Caco-2 (cell line): ENCODE results near the gene ZNF554. TPM values are rescaled to one million over a fixed set of nuclear protein-coding genes. Genes with fewer than 3 reads are reported as not detected.

Experiments
- BruUV-seq: library from RNA; stranded (reverse); fragments of 400-500 nt; replicated peaks from 2 replicates; lab custom pipeline; 2021; lab: Mats Ljungman, UMichigan
- CTCF ChIA-PET: fragments of 300-600 bp; sonication (Branson Sonifier 250); formaldehyde crosslinking; loops from one replicate; lab custom pipeline; 2022; ENCODE audit warnings: antibody characterized with exemption; lab: Charles Lee
- POLR2A ChIA-PET: fragments of 300-600 bp; sonication (Branson Sonifier 250); formaldehyde crosslinking; loops from one replicate; lab custom pipeline; 2022; ENCODE audit warnings: antibody characterized with exemption; lab: Charles Lee
- DNase-seq, 2 experiments: peaks; one replicate each; pipeline versions ENCODE4 v3.0.0 to v3.0.0-alpha.2; 2020 to 2022
- H3K27me3 ChIP-seq: replicated peaks from 2 replicates; pipeline ENCODE4 v1.6.0; 2011; ENCODE audit warnings: low read length; ENCODE audit not compliant: control insufficient read depth, insufficient read depth
- H3K36me3 ChIP-seq: 2 replicates; pipeline ENCODE4 v1.5.1; 2011; ENCODE audit warnings: low read length; ENCODE audit not compliant: control insufficient read depth, insufficient read depth
- H3K4me1 ChIP-seq: fragments of 250-450 bp; sonication (Bioruptor Pico); 2 replicates; pipeline ENCODE4 v1.5.1; 2020; ENCODE audit warnings: mild to moderate bottlenecking
- H3K4me3 ChIP-seq: 2 replicates; pipeline ENCODE4 v1.5.1; 2011; ENCODE audit warnings: low read depth, mild to moderate bottlenecking, control low read depth, low read length
- H3K9me3 ChIP-seq: fragments of 250-450 bp; sonication (Bioruptor Pico); 2 replicates; pipeline ENCODE4 v1.5.1; 2020; ENCODE audit warnings: mild to moderate bottlenecking, moderate library complexity
- H3K27ac Mint-ChIP-seq: one replicate; pipeline ENCODE4 v1.8.0; 2022; ENCODE audit warnings: mixed read lengths; ENCODE audit not compliant: unreplicated experiment
- H3K27me3 Mint-ChIP-seq: one replicate; pipeline ENCODE4 v1.8.0; 2022; ENCODE audit warnings: mixed read lengths; ENCODE audit not compliant: insufficient read depth, unreplicated experiment
- H3K36me3 Mint-ChIP-seq: one replicate; pipeline ENCODE4 v1.8.0; 2022; ENCODE audit warnings: mild to moderate bottlenecking, mixed read lengths; ENCODE audit not compliant: insufficient read depth, unreplicated experiment
- H3K4me1 Mint-ChIP-seq: one replicate; pipeline ENCODE4 v1.8.0; 2022; ENCODE audit warnings: low read depth, mixed read lengths; ENCODE audit not compliant: unreplicated experiment
- H3K4me3 Mint-ChIP-seq: one replicate; pipeline ENCODE4 v1.8.0; 2022; ENCODE audit warnings: mild to moderate bottlenecking, moderate library complexity, mixed read lengths; ENCODE audit not compliant: unreplicated experiment
- H3K9me3 Mint-ChIP-seq: one replicate; pipeline ENCODE4 v1.8.0; 2022; ENCODE audit warnings: mixed read lengths; ENCODE audit not compliant: unreplicated experiment
- intact Hi-C: fragments of 100-400 bp; cut with micrococcal nuclease; formaldehyde crosslinking; loops from one replicate; pipeline ENCODE4 v1.10.0; 2022; ENCODE audit not compliant: unreplicated experiment
- total RNA-seq: library from RNA; stranded (reverse); gene quantifications from 2 replicates; pipeline ENCODE4 v1.2.3, GENCODE V29; 2022
- TF ChIP-seq, protein P1 (sequence below), 2 experiments: fragments of 200-600 bp in 1 of 2; IDR thresholded peaks; 1 replicate in 1 of 2; 2 replicates in 1 of 2; pipeline versions ENCODE4 v1.5.1 to v1.8.0; 2011 to 2022; ENCODE audit warnings: antibody characterized with exemption in 1 of 2, control low read depth in 1 of 2, inconsistent platforms in 1 of 2, low read depth in 1 of 2, low read length in 1 of 2, mild to moderate bottlenecking in 1 of 2, moderate library complexity in 1 of 2; ENCODE audit not compliant: insufficient read depth in 1 of 2, severe bottlenecking in 1 of 2, unreplicated experiment in 1 of 2

ZNF554 gene
- total RNA-seq, 1 experiment from 2014 or later: 3.7 TPM

DNA sequence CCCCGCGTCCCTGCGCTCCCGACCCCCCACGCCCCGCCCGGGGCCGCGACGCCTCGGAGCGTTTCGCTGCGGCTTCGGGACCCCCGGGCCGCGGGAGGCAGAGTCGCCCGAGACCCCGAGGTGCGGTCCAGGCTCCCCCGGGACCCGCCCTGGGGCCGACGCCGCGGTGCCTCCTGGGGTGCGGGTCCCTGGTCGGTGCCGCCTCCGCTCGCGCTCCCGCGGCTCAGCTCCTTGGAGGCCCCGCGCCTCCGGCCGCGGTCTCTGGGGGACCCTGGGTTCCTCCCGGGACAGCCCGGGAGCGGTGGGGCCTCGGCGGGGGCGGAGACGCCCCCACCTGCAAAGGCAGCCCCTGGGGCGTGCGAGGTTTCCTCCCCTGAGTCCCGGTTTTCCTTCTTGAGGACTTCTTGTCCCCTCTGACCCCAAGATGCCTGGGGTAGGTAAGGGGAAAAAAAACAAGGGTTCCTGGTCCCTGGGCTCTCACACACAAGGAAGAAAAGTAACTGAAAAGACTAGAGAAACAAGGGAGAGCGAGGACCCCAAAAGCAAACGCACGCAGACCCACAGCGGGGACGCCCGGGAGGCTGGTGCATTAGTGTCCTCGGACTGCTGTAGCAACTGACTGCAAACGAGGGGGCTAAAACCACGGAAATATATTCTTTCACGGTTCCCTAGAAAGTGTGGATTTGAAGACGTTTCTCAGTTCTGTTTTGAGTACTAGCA, 22.3 kb downstream of the ZNF554 start:
- H3K9me3 Mint-ChIP-seq: no peaks in the 10 kb centered on the region
- H3K4me1 Mint-ChIP-seq: peaks cover 6% of the 10 kb centered on the region
- peak overlapping the region; percentile 79 for H3K4me3 Mint-ChIP-seq
- Histone ChIP-seq H3K36me3 (no peaks in the 10 kb centered on the region), H3K9me3 (peaks cover 13% of the 10 kb centered on the region; the same call in 1 of the 2 replicates), H3K4me1 (no peaks in the 10 kb centered on the region), H3K4me3 (peak overlapping the region; percentile 77), H3K27me3 (no peaks in the 10 kb centered on the region)
- TF ChIP-seq, protein P1, sequence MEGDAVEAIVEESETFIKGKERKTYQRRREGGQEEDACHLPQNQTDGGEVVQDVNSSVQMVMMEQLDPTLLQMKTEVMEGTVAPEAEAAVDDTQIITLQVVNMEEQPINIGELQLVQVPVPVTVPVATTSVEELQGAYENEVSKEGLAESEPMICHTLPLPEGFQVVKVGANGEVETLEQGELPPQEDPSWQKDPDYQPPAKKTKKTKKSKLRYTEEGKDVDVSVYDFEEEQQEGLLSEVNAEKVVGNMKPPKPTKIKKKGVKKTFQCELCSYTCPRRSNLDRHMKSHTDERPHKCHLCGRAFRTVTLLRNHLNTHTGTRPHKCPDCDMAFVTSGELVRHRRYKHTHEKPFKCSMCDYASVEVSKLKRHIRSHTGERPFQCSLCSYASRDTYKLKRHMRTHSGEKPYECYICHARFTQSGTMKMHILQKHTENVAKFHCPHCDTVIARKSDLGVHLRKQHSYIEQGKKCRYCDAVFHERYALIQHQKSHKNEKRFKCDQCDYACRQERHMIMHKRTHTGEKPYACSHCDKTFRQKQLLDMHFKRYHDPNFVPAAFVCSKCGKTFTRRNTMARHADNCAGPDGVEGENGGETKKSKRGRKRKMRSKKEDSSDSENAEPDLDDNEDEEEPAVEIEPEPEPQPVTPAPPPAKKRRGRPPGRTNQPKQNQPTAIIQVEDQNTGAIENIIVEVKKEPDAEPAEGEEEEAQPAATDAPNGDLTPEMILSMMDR (IDR thresholded peaks at IDR 0.05; ENCODE audit: insufficient read depth in 1 of 2, low read depth in 1 of 2, low read length in 1 of 2, severe bottlenecking in 1 of 2, unreplicated experiment in 1 of 2): no peak
- peaks cover 31% of the 10 kb centered on the region for H3K36me3 Mint-ChIP-seq
- no TSS peak for BruUV-seq
- CTCF ChIA-PET: interaction anchor here (0.7 to 1.2 kb wide), 4 partner anchors 18 to 109 kb away, joined by 3 to 10 read pairs (median 6); no protein-coding TSS in a partner anchor
- POLR2A ChIA-PET: interaction anchor here (0.7 to 1.2 kb wide), 2 partner anchors 25 to 1896 kb away, joined by 3 to 7 read pairs; partner anchors contain the start of gene ZNF556
- peak in 1 of 2 experiments; percentile 15 for DNase-seq
- H3K27me3 Mint-ChIP-seq: no peaks in the 10 kb centered on the region
- H3K27ac Mint-ChIP-seq: no peak overlapping the region
- intact Hi-C loops: loop anchor here (1.0 to 2.0 kb wide), 2 partner anchors 23 to 59 kb away; partner anchors contain the start of genes SGTA and ZNF554

DNA sequence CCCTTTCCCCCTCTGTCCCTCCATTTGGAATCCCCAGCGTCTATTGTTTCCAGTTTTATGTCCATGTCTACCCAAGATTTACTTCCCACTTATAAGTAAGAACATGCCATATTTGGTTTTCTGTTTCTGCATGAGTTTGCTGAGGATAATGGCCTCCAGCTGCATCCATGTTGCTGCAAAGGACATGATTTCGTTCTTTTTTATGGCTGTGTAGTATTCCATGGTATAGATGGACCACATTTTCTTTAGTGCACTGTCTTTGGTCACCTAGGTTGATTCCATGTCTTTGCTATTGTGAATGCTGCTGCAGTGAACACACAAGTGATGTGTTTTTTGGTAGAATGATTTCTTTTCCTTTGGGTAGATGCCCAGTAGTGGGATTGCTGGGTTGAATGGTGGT, 25.4 kb downstream of the ZNF554 start:
- H3K27me3 ChIP-seq: no peaks in the 10 kb centered on the region
- Mint-ChIP-seq H3K36me3 (peaks cover 31% of the 10 kb centered on the region), H3K9me3 (peaks cover 4% of the 10 kb centered on the region), H3K27ac (no peak overlapping the region), H3K27me3 (no peaks in the 10 kb centered on the region), H3K4me1 (peaks cover 6% of the 10 kb centered on the region), H3K4me3 (no peak overlapping the region)
- no peak for DNase-seq
- peaks cover 7% of the 10 kb centered on the region; the same call in 1 of the 2 replicates for H3K9me3 ChIP-seq
- CTCF ChIA-PET: no interaction called here
- no peaks in the 10 kb centered on the region for H3K36me3 ChIP-seq
- intact Hi-C loops: no loop called here
- H3K4me1 ChIP-seq: no peaks in the 10 kb centered on the region
- no peak overlapping the region for H3K4me3 ChIP-seq
- POLR2A ChIA-PET: no interaction called here
- no TSS peak for BruUV-seq
- TF ChIP-seq, protein P1 (IDR thresholded peaks at IDR 0.05; ENCODE audit: insufficient read depth in 1 of 2, low read depth in 1 of 2, low read length in 1 of 2, severe bottlenecking in 1 of 2, unreplicated experiment in 1 of 2): no peak

DNA sequence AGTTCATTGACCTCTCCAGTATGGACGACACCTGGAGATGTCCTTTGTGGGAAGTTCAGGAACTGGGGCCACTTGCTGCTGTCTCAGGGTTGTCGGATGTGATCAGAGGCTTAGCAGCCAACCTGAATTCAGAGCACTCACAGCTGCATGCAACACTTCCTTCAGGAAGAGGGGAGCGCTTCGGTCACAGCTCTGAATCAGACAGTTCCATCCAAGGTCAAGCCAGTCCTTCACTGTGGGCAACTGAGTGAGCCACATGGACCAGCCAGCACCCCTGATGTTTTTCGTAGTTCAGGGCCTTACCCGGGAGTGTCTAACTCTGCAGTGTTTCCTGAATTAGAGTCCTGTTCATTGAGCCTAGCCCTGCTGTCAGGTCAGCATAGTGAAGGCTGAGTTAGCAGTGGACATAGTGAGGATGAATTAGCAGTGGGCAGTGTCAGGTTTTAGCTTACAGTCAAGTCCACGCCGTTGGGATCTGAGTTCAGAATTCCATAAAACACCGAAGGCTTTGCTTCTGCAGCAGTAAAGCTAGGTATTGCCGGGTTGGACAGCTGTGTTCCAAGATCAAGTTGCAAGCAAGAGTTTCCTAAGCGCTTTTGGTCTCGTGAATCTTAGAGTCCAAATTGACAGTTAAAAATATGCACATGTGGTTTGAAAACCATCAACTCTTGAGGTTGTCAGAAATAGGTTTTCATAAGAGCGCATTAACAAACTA, 26.7 kb downstream of the ZNF554 start:
- H3K27ac Mint-ChIP-seq: no peak overlapping the region
- intact Hi-C loops: no loop called here
- no peaks in the 10 kb centered on the region for H3K27me3 Mint-ChIP-seq
- peaks cover 32% of the 10 kb centered on the region for H3K36me3 Mint-ChIP-seq
- Histone ChIP-seq H3K4me3 (no peak overlapping the region), H3K9me3 (no peaks in the 10 kb centered on the region; the same call in 1 of the 2 replicates), H3K4me1 (no peaks in the 10 kb centered on the region), H3K36me3 (no peaks in the 10 kb centered on the region), H3K27me3 (no peaks in the 10 kb centered on the region)
- peaks cover 6% of the 10 kb centered on the region for H3K4me1 Mint-ChIP-seq
- ChIA-PET POLR2A (interaction anchor here (0.7 kb wide), 1 partner anchor 694 kb away, joined by 3 read pairs; no protein-coding TSS in a partner anchor), CTCF (no interaction called here)
- no TSS peak for BruUV-seq
- no peak overlapping the region for H3K4me3 Mint-ChIP-seq
- peaks cover 10% of the 10 kb centered on the region for H3K9me3 Mint-ChIP-seq
- no peak for DNase-seq
- TF ChIP-seq, protein P1 (IDR thresholded peaks at IDR 0.05; ENCODE audit: insufficient read depth in 1 of 2, low read depth in 1 of 2, low read length in 1 of 2, severe bottlenecking in 1 of 2, unreplicated experiment in 1 of 2): no peak
